ENCODE measurements around the gene MGST2.
"Not testable (repeated sequence)": the region's sequence is repeated elsewhere in the genome, so short reads cannot be mapped to it uniquely, and the experiment has no call there.

The MGST2 gene

DNA sequence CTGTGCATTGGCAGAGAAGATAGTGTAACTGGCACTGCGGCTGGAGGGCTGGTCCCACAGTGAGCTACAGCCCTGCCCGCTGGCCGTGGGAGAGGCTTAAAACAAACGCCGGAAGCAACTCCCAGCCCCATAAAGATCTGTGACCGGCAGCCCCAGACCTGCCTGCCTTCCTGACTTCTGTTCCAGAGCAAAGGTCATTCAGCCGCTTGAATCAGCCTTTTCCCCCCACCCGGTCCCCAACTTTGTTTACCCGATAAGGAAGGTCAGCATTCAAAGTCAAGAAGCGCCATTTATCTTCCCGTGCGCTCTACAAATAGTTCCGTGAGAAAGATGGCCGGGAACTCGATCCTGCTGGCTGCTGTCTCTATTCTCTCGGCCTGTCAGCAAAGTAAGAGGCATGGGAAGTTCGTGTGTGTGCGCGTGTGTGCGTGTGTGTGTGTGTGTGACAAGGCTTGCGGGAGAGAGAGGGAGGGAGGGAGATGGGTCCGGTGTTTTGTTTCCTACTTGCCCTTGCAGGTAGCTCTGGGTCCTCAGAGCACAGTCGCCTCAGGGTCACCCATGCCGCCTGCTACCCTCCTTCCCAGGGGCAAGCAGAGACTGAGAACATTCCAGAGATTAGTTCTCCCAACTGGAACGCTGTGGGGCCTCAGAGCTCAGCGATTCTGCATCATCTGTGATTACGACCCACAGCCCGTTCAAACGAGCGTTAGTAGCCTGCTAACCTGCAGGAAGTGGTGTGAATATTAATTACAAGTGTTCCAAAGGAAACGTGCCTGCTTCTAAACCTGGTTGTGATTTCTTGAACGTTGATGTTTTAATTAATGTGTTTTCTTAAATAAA, at the start of gene MGST2:
Gene MGST2, plus strand, starts transcription at position 130 of the 840 bp plus-strand sequence. Its CDS starts 201 bp downstream, at position 331.
- no peak for DNase-seq

DNA sequence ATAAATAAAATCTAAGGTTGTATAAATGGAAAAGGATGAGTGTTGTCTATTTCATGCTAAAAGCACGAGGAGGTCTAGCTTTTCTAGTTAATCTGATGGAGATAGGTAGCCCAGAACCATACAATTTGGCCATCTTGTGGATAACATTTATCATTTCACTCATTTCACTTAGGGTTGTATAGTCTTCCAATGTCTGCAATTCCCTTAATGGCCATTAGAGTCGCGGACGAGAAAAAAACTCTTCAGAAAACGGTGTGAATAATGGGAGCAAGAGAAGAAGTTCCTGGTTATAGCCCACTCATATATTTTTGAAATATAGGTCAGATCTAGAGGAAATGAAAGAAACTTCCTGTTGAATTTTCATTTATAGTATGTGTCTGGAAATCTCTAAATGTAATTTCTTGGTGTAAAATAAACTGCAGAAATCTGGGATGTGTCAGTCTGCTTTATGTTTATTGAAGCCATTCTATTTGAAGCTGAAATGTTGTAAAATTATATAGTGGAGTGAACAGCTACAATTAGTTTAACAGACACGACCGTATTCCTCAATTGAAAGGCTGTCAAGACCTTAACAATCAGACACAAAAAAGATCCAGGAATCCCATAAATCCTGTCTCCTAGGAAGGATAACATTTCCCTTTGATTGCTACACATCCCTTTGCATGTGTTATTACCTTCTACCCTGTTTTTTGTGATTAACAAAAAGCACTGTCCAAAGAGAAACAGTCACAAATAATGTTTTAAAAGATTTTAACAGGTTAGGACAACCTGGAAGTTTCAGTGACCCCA, 47.7 kb upstream of the MGST2 start:
- no peak for DNase-seq

DNA sequence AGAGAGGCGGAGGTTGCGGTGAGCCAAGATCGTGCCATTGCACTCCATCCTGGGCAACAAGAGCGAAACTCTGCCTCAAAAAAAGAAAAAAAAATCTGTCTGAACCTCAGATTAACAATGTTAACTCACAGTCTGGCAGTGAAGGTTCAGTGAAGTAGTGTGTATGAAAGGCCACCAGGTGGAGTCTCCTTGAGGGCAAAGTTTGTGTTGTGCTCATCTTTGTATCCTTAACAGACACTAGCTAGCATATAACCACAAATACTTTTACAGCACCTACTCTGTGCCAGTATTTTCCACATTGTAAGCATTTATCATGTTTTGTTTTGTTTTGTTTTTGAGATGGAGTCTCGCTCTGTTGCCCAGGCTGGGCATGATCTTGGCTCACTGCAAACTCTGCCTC, 46.0 kb upstream of the MGST2 start:
- no peak for DNase-seq

DNA sequence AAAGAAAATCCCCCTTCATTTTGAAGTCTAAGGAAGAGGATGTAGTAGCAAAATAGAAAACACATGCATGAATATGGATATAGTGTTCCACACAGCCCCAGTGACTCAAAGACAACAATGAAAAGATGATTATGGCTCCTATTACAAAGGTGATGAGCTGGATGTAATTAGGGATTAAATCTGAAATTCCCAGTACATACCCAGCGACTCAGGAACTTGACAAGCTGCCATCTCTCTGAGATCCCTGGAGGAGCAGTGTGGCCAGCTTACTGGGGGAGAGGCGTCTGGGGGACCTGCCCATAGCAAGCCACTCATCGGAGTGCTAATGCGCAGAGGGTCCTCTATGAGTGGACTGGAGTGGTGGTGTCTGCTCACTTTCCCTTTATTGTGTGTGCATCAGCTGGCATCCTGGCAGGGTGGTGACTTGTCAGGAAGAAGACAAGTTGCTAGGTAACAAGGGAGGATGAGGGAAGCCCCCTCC, 42.7 kb upstream of the MGST2 start:
- no peak for DNase-seq

DNA sequence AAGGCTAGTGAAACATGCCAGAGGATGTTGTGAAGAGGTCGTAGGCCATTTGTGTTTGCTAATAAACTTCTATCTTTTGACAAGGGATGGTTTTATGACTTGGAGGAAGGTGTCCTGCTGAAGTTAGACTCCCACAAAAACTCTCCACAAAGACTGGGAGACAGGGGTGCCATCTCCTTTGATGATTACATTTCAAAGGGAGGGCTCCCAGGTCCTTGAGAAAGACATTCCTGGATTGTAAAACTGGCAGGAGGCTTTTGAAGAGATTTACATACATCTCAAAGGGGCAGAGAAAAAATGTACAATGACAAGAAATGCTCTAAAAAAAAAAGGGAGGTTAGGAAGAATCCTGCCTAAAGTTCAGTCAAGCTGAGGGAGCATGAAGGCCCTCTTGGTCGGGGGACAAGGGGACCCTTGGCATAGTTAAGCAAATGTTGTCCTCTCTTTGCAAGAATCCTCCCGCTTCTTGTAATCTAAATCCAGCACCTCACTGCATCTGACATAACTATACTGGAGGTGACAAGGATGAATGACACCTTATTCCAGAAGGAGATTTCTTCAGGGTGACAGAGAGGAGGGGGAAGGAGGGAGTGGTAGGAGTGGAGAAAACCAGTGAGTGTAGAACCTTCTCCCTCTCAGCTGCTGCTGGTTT, 41.1 kb upstream of the MGST2 start:
- no peak for DNase-seq

DNA sequence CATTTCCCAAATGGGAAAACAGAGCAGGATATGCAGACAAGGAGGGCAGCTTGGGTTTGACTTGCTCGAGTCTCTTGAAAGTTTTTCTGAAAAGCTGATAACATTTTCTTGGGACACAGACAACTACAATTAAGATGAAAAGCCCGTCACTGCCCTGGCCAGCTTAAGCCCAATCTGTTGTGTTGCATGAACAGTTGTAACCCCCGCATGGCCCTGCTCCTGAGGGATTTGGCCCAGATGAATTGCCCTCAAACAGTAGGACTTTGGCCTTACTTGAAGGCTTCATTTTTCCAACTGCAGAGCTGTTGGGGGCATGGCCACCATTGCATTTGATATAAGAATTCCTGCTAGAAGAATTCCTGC, 40.5 kb upstream of the MGST2 start:
- DNase-seq, result no peak

DNA sequence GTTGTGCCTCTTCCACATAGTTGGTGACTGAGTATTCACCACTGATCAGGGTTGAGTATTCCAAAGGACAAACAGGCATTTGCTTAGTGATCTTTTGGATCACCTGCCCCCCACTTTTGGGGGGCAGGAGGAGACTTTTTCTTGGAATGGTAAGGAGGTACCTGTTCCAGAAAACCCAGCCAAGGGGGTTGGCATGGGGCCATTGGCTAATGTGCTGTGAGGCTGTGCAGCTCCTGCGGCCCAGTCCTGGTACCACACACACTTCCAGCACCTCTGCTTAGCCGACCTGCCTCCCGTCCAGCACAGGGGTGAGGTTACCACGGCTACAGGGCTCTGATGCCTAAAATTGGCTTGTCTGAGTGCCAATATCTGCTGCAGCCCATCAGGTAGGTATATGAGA, 40.1 kb upstream of the MGST2 start:
- no peak for DNase-seq

DNA sequence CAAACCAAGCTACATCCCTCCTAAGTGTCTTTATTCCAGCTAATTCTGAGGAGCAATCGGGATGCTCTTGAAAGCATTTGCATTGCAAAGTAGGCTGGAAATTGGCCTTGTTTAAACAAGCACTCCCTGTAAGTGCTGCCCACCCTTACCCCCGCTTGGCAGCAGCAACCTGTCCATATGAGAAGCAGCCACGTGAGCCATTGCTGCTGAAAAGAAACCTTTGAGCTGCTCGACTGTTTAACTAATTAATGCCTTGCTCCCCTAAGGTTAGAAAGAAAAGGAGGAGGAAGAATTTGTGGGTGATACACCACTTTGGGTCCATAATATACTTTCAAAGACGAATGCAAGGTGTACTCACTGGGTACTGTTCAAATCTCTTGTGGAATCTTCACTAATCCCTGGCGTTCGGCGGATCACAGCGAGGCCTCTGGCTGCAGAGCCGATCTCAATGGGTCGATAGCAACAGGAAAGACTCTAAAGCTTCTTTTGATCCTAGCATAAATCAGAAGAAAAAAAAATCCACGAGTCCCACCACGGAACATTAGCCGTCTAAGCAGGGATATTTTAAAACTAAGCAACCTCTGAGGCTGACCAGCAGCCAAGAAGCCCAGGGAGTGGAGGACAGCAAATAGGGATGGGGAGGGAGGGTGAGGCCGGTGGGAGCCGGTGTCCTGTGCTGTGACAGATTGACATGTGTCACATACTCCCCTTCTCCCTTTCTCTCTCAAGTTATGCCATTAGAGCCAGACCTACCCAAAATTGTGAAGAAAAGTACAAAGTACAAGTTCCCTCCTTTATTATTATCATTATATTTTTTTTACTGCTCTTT, 37.2 kb upstream of the MGST2 start:
- no peak for DNase-seq

DNA sequence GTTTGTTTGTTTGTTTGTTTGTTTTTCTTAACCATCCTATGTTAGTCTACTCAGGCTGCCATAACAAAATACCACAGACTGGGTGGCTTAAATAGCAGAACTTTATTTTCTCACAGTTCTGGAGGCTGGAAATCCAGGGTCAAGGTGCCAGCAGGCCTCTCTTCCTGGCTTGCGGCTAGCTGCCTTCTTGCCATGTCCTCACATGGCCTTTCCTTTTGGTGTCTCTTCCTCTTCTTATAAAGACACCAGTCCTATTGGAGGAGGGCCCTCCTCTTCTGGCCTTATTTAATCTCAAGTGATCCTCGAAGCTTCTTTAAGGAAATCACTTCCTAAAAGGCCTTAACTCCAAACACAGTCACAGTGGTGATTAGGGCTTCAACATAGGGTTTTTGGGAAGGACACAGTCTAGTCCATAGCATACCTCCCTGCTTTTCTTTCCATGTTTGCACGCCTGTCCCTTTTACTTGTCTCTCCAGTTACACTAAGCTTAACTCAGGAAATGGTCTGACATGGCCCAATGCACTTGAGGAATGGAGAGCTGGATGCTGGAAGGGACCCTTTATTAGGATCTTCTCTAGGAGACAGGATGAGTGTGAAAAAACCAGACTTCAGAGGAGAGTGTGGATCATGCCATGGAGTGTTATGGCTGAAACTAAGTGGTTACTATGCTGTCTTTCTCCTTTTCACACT, 36.0 kb upstream of the MGST2 start:
- DNase-seq, result no peak

DNA sequence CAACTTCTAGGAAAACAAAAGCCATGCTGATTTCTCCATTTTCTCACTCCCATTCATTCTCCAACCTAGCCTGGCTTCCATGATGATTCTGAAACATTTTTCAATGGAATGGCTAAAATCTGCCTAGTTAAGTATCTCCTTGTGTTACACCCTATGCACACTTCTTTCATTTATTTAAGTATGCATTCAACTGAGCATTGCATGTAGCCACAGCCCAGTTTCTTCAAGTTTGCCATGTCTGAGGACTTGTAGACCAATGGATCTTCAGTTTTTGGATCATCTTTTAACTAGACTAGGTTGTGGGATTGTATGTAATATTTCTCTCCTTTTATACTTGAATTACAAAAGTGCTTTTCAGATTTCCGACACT, 35.5 kb upstream of the MGST2 start:
- DNase-seq, result no peak

DNA sequence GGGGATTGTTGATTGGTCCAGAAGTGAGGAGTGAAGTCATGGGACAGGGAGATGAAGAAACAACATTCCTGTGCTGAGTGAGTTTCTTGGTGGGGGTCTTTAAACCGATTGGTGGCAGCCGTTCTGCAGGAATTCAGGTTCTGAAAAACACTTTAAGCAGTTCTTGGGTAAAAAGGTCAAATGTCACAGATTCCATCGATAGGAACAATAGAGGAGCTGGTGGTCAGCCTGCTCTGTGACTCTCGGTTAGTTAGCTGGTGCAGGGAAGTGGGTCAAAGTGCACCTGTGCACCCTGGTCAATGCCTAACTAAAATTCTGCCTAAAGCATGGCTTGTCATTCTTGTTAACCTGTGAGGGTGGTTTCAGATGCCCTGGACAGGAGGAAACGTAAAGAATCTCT, 34.6 kb upstream of the MGST2 start:
- DNase-seq, result no peak

DNA sequence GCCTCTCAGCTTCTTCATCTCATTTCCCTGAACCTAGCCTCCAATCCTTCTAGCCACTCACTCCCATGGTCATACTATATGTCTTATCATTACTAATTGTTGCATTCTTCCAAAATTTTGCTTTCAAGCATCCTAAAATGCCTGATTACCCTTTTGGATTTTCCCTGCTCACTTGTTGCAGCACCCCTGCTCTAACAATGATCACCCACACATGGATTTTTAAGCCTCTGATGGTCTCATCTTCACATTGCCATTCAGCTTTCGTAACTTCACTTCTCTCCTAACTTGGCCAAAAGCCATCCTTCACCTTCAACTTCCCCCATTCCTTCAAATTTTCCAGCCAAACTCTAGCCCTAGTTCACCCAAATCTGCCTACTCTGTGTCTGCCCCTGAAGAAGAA, 33.8 kb upstream of the MGST2 start:
- no peak for DNase-seq

DNA sequence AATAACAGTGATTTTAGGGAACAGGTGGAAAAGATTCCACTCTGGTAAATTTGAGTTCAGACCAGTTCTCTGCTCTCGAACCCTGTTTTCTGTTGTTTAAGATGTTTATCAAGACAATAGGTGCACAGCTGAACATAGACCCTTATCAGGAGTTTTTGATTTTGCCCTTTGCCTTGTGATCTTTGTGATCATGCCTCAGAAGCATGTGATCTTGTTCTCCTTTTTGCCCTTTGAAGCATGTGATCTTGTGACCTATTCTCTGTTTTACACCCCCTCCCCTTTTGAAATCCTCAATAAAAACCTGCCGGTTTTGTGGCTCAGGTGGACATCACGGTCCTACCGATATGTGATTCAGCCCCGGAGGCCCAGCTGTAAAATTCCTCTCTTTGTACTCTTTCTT, 32.9 kb upstream of the MGST2 start:
- DNase-seq, result not testable (repeated sequence)

DNA sequence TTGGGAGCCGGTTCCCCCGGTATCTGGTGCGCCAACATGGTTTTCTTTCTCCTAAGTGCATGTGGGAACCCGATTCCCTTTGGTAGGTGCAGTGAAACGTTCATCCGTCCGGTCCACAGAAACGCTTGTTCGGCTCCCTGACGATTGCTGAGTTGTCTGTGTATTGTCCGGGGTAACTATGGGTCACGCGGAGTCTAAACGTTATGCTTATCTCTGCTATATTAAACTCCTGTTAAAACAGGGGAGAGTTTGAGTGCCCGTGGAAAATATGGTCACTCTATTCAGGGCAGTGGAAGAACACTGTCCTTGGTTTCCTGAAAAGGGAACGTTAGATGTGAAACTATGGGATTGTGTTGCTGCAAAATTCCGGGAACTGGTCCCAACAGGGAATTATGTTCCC, 32.4 kb upstream of the MGST2 start:
- DNase-seq, result no peak

DNA sequence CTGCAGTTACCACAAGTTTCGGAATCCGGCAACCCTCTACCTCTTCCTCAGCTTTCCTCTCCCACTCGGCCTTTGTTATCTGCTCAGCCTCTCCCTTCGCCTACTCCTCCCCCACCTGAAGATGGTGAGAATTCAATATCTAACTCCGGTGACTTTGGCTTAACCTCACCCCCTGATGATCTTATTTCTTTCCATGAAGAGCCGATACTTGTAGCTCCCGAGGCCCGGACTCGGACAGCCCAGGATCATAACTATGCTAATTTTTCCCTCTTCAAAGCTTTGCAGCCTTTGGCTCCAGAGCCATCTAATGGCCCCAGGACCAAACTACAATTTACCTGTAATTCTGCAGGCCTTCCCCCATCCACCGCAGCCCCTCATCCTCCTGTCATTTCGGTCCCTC, 32.0 kb upstream of the MGST2 start:
- DNase-seq, result no peak

DNA sequence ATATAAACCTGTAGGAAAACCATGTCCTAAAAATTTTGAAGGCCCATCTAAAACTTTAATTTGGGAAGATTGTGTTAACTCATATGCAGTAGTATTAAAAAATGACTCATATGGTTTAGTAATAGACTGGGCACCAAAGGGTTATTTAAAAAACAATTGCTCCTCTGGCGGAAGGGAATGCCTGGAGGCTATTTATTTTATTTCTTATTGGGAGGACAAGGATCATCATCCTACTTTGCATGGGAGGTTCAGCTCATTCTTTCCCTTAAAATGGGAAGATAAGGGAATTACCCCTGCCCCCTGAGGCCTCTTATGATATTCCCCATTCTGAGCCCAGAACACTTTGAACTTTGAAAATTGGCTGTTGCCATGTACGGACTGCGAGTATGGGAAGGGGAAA, 29.7 kb upstream of the MGST2 start:
- no peak for DNase-seq

DNA sequence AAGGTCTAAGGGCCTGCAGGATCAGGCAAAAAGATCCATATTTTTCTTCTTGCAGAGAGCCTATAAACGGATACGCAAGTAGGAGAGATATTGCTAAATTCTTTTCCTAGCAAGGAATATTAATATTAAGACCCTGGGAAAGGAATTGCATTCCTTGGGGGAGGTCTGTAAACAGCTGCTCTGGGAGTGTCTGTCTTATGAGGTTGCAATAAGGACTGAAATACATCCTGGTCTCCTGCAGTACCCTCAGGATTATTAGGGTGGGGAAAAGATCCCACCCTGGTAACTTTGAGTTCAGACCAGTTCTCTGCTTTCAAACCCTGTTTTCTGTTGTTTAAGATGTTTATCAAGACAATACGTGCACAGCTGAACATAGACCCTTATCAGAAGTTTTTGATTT, 27.3 kb upstream of the MGST2 start:
- not testable (repeated sequence) for DNase-seq

DNA sequence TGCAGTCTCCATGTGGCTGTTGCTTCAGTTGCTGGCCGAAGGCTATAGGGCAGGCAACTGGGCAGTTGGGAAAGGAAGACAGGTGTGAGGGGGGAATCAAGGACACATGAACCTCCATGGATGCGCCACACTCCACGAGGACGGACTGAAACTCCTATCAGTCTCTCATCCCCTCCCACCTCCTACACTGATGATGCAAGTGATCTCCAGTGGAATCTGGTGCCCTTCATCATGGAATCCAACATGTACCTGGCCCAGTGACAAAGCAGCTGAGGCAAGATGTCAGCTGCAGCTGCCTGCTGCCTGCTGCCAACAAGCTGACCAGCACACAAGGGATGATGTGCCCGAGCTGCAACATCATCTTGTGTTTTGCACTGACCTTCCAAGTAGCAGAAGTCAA, 26.0 kb upstream of the MGST2 start:
- no peak for DNase-seq

DNA sequence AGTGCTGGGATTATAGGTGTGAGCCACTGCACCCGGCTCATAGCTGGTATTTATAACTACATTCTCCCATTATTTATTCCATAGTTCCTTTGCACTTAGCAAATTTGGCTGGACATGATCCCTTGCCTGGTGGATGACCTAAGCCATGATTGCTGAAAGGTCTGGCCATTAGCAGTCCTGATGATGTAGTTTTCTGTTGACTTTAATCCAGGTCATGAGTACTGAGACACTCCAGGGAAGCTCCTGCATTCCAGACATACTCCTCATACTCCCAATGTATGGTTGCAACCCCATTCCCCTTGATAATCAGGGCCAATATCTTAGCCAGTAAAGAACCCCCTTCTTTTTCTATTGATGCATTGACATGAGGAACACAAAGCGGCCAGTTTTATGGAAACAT, 24.4 kb upstream of the MGST2 start:
- DNase-seq, result no peak

DNA sequence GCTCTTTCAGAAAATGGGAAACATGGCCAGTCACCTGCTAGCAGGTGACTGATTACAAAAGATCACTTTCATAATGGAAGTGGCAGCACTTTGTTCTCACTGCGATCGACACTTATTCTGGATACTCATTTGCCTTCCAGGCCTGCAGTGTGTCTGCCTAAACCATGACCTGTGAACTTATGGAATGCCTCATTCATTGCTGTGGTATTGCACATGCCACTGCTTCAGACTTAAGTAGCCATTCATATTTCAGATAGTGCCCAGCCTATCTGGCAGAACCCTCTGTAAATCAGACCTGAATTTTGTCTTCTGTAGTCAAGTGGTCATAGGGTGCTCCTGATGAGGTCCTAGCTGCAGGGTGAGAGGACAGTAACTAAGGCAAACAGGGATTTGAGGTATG, 23.3 kb upstream of the MGST2 start:
- no peak for DNase-seq

DNA sequence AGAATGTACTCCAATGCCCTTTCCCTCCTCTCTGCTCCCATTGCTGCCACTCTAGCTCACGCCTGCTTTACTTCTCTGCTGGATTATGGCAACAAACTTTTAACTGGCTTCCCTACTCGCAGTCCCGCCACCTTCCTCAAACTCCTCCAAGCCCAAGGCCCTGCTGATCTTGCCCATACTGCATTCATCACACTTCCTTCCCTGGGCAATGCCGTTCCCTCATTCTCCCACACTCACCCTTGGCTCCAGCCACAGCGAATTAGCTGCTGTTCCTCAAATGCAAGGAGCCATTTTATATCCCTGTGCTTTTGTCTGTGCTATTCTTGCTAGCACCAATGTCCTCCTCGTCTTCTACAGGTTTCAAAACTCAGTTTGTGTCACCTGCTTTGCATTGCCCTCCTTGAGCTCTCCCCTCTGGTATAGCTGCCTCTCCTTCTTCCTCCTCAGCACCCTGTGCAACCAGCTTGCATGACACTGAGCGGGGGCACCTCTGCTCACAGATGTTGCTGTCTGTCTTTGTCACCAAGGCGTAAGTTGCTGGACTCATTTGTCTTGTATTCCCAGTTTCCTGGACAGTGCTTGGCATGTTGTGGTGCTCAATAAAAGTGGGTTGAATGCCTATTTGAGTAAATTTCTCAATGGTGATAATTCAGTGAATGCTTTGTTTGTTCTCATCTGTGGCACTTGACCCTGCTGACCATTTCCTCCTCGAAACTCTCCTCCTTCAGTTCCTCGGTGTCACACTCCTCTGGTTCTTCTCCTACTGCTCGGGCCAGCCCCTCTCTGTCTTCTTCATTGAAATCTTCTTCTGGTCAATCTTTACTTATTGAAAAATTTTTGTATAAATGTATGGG, 22.4 kb upstream of the MGST2 start:
- no peak for DNase-seq

Measured in activated CD4-positive, alpha-beta T cell treated with anti-CD3 and anti-CD28 coated beads, Interleukin-2, amount 50 U/mL, for 4 hours (primary cell).